Measurements from ENCODE around the gene CAND1.

The CAND1 gene

GRCh38 chr12:67268896-67269632 is at the start of gene CAND1:
Gene CAND1, plus strand, starts transcription at chr12:67269358. Its CDS starts 360 bp downstream, at chr12:67269718.
- peak; percentile 98 for DNase-seq

- no peak for DNase-seq
Observed at GRCh38 chr12:67220065-67220464, 49.1 kb upstream of the CAND1 start.

GRCh38 chr12:67222302-67222701 is 46.9 kb upstream of the CAND1 start:
- DNase-seq = no peak

- no peak for DNase-seq
Observed at GRCh38 chr12:67223225-67223624, 45.9 kb upstream of the CAND1 start.

GRCh38 chr12:67237231-67237630 is 31.9 kb upstream of the CAND1 start:
- DNase-seq = no peak

GRCh38 chr12:67239061-67239460 is 30.1 kb upstream of the CAND1 start:
- no peak for DNase-seq

GRCh38 chr12:67241482-67241881 is 27.7 kb upstream of the CAND1 start:
- DNase-seq = no peak

- no peak for DNase-seq
Observed at GRCh38 chr12:67243260-67243659, 25.9 kb upstream of the CAND1 start.

GRCh38 chr12:67245571-67245970 is 23.6 kb upstream of the CAND1 start:
- DNase-seq = no peak

- DNase-seq = no peak
Observed at GRCh38 chr12:67251012-67251411, 18.1 kb upstream of the CAND1 start.

GRCh38 chr12:67254372-67255026 is 14.7 kb upstream of the CAND1 start:
- no peak for DNase-seq

GRCh38 chr12:67256649-67257048 is 12.5 kb upstream of the CAND1 start:
- no peak for DNase-seq

GRCh38 chr12:67263471-67263870 is 5.7 kb upstream of the CAND1 start:
- no peak for DNase-seq

GRCh38 chr12:67268335-67268895 is 743 bp upstream of the CAND1 start:
- peak; percentile 98 for DNase-seq

- peak; percentile 13 for DNase-seq
Observed at GRCh38 chr12:67269633-67270573, 745 bp downstream of the CAND1 start.

- DNase-seq = no peak
Observed at GRCh38 chr12:67270622-67271021, 1.5 kb downstream of the CAND1 start.

GRCh38 chr12:67271976-67272375 is 2.8 kb downstream of the CAND1 start:
- DNase-seq = no peak

GRCh38 chr12:67274186-67274585 is 5.0 kb downstream of the CAND1 start:
- DNase-seq = no peak

- DNase-seq = no peak
Observed at GRCh38 chr12:67275380-67275913, 6.3 kb downstream of the CAND1 start.

- DNase-seq = no peak
Observed at GRCh38 chr12:67276421-67276820, 7.3 kb downstream of the CAND1 start.

GRCh38 chr12:67279637-67280036 is 10.5 kb downstream of the CAND1 start:
- no peak for DNase-seq

GRCh38 chr12:67280088-67280487 is 10.9 kb downstream of the CAND1 start:
- DNase-seq = no peak

GRCh38 chr12:67280572-67280971 is 11.4 kb downstream of the CAND1 start:
- no peak for DNase-seq

All from MV-4-11 (cell line).